PC-3 (cell line): Measurements from ENCODE around the gene BCL7C. TPM values are rescaled to one million over a fixed set of nuclear protein-coding genes. Genes with fewer than 3 reads are reported as not detected.

Experiments used
- ATAC-seq: fragments of 200-7000 bp; cut with Tn5 transposase; 2 replicates; pipeline ENCODE4 v1.9.1; 2020; ENCODE audit warnings: mild to moderate bottlenecking, moderate library complexity
- BruUV-seq: library from RNA; stranded (reverse); fragments of 400-500 nt; replicated peaks from 2 replicates; lab custom pipeline; 2021; lab: Mats Ljungman, UMichigan
- CTCF ChIA-PET: fragments of 300-600 bp; sonication (Branson Sonifier 250); formaldehyde crosslinking; loops from one replicate; lab custom pipeline; 2022; ENCODE audit warnings: antibody characterized with exemption; lab: Charles Lee
- POLR2A ChIA-PET: fragments of 300-600 bp; sonication (Branson Sonifier 250); formaldehyde crosslinking; loops from one replicate; lab custom pipeline; 2022; ENCODE audit warnings: antibody characterized with exemption; ENCODE audit not compliant: unreplicated experiment; lab: Charles Lee
- DNase-seq: peaks from one replicate; pipeline ENCODE4 v3.0.0-alpha.2; 2015
- H2AFZ ChIP-seq: fragments of 300-600 bp; sonication (generic); 2 replicates; pipeline ENCODE4 v1.6.0; 2016; ENCODE audit warnings: antibody characterized with exemption, low read length
- H3F3A ChIP-seq: fragments of 300-600 bp; sonication (generic); one replicate; pipeline ENCODE4 v1.6.0; 2017; ENCODE audit warnings: antibody characterized with exemption, low read length, control low read depth, mild to moderate bottlenecking; ENCODE audit not compliant: unreplicated experiment
- H3K27ac ChIP-seq: fragments of 300-600 bp; sonication (generic); 2 replicates; pipeline ENCODE4 v1.5.1; 2016; ENCODE audit warnings: mild to moderate bottlenecking, low read length
- H3K27me3 ChIP-seq: fragments of 300-600 bp; sonication (generic); 2 replicates; pipeline ENCODE4 v1.6.1; 2016; ENCODE audit warnings: low read length, mixed read lengths
- H3K36me3 ChIP-seq: fragments of 300-600 bp; sonication (generic); 2 replicates; pipeline ENCODE4 v1.6.1; 2016; ENCODE audit warnings: low read depth, mixed run types, low read length, mixed read lengths
- H3K4me1 ChIP-seq: fragments of 300-600 bp; sonication (generic); 2 replicates; pipeline ENCODE4 v1.5.1; 2016; ENCODE audit warnings: low read length; ENCODE audit not compliant: insufficient read depth
- H3K4me2 ChIP-seq: fragments of 300-600 bp; sonication (generic); 2 replicates; pipeline ENCODE4 v1.6.0; 2016; ENCODE audit warnings: low read length
- H3K4me3 ChIP-seq: fragments of 300-600 bp; sonication (generic); 2 replicates; pipeline ENCODE4 v1.5.1; 2016; ENCODE audit warnings: mild to moderate bottlenecking, low read length, mixed read lengths
- H3K79me2 ChIP-seq: fragments of 300-600 bp; sonication (generic); 2 replicates; pipeline ENCODE4 v1.6.1; 2017; ENCODE audit warnings: low read length, mixed read lengths
- H3K9ac ChIP-seq: fragments of 300-600 bp; sonication (generic); 2 replicates; pipeline ENCODE4 v1.6.0; 2016; ENCODE audit warnings: mild to moderate bottlenecking, low read length
- H3K9me2 ChIP-seq: fragments of 300-600 bp; sonication (generic); replicated peaks from 2 replicates; pipeline ENCODE4 v1.6.1; 2016; ENCODE audit warnings: mixed run types, low read length, mixed read lengths
- H3K9me3 ChIP-seq: fragments of 300-600 bp; sonication (generic); 2 replicates; pipeline ENCODE4 v1.6.1; 2016; ENCODE audit warnings: low read length, mixed read lengths
- H4K20me1 ChIP-seq: fragments of 300-600 bp; sonication (generic); 2 replicates; pipeline ENCODE4 v1.6.1; 2016; ENCODE audit warnings: low read length, mixed read lengths
- EZH2 ChIP-seq: fragments of 300-600 bp; sonication (generic); IDR thresholded peaks from one replicate; pipeline ENCODE4 v1.6.1; 2017; ENCODE audit warnings: antibody characterized with exemption, mild to moderate bottlenecking, low read length; ENCODE audit not compliant: unreplicated experiment
- EZH2phosphoT487 ChIP-seq: fragments of 300-600 bp; sonication (generic); IDR thresholded peaks from 2 replicates; pipeline ENCODE4 v1.6.1; 2018; ENCODE audit warnings: mild to moderate bottlenecking, antibody characterized with exemption, low read length, borderline replicate concordance
- intact Hi-C: fragments of 100-400 bp; cut with micrococcal nuclease; formaldehyde crosslinking; loops from 2 replicates; pipeline ENCODE4 v1.9.0; 2023
- total RNA-seq: library from RNA; depleted of rRNA; stranded (reverse); fragments of >200 nt; gene quantifications from 2 replicates; pipeline ENCODE4 v1.2.3, GENCODE V29; 2014
- TF ChIP-seq, protein P1 (sequence below): fragments of 300-600 bp; sonication (generic); conservative IDR thresholded peaks from 2 replicates; pipeline ENCODE4 v1.5.1; 2017; ENCODE audit warnings: antibody characterized with exemption, low read depth, mild to moderate bottlenecking, low read length

The BCL7C gene
- total RNA-seq, 1 experiment from 2014 or later: 75.6 TPM

DNA sequence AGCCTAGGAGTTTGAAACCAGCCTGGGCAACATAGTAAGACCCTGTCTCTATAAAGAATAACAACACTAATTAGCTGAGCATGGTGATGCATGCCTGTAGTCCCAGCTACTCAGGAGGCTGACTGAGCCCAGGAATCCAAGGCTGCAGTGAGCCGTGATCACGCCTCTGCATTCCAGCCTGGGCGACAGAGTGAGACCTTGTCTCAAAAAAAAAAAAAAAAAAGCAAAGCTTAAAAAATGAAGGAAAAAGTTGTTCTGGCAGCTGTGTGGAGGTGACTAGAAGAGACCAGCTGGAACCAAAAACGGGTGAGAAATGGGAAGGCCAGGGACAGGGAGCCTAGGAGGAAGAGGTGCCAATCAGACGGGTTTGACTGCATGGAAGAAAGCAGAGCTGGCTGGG, 4.2 kb downstream of the BCL7C start:
- Histone ChIP-seq H4K20me1 (no peaks in the 10 kb centered on the region), H3K27ac (no peak overlapping the region), H3K9me2 (no peaks in the 10 kb centered on the region), H3K4me2 (no peak overlapping the region), H3K79me2 (peaks cover 13% of the 10 kb centered on the region), H3K4me1 (peaks cover 6% of the 10 kb centered on the region), H3K9me3 (no peaks in the 10 kb centered on the region), H3K27me3 (no peaks in the 10 kb centered on the region), H2AFZ (no peak overlapping the region), H3K4me3 (no peak overlapping the region), H3K9ac (no peak overlapping the region), H3F3A (peaks cover 5% of the 10 kb centered on the region), H3K36me3 (no peaks in the 10 kb centered on the region)
- TF ChIP-seq EZH2phosphoT487: no peak
- TF ChIP-seq, protein P1, sequence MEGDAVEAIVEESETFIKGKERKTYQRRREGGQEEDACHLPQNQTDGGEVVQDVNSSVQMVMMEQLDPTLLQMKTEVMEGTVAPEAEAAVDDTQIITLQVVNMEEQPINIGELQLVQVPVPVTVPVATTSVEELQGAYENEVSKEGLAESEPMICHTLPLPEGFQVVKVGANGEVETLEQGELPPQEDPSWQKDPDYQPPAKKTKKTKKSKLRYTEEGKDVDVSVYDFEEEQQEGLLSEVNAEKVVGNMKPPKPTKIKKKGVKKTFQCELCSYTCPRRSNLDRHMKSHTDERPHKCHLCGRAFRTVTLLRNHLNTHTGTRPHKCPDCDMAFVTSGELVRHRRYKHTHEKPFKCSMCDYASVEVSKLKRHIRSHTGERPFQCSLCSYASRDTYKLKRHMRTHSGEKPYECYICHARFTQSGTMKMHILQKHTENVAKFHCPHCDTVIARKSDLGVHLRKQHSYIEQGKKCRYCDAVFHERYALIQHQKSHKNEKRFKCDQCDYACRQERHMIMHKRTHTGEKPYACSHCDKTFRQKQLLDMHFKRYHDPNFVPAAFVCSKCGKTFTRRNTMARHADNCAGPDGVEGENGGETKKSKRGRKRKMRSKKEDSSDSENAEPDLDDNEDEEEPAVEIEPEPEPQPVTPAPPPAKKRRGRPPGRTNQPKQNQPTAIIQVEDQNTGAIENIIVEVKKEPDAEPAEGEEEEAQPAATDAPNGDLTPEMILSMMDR: no peak
- no peak for TF ChIP-seq EZH2
- intact Hi-C loops: no loop called here
- no peak for ATAC-seq
- DNase-seq: no peak
- BruUV-seq: no TSS peak
- ChIA-PET POLR2A (no interaction called here), CTCF (interaction anchor here (0.6 kb wide), 1 partner anchor 12 kb away, joined by 5 read pairs; no protein-coding TSS in a partner anchor)

- Histone ChIP-seq H3K9ac (no peak overlapping the region), H3K27ac (no peak overlapping the region), H3K4me1 (no peaks in the 10 kb centered on the region), H3F3A (no peaks in the 10 kb centered on the region), H3K4me2 (no peak overlapping the region), H3K27me3 (no peaks in the 10 kb centered on the region), H3K9me3 (no peaks in the 10 kb centered on the region), H3K9me2 (no peaks in the 10 kb centered on the region), H3K4me3 (no peak overlapping the region), H4K20me1 (no peaks in the 10 kb centered on the region), H3K79me2 (peaks cover 13% of the 10 kb centered on the region), H3K36me3 (no peaks in the 10 kb centered on the region), H2AFZ (no peak overlapping the region)
- POLR2A ChIA-PET: no interaction called here
- BruUV-seq: no TSS peak
- no peak for ATAC-seq
- no peak for TF ChIP-seq EZH2
- TF ChIP-seq EZH2phosphoT487: no peak
- TF ChIP-seq, protein P1: no peak
- intact Hi-C loops: no loop called here
- no peak for DNase-seq
- CTCF ChIA-PET: no interaction called here
These were observed 4.9 kb downstream of the BCL7C start for GRCh38 chr16:30888856-30889499.

DNA sequence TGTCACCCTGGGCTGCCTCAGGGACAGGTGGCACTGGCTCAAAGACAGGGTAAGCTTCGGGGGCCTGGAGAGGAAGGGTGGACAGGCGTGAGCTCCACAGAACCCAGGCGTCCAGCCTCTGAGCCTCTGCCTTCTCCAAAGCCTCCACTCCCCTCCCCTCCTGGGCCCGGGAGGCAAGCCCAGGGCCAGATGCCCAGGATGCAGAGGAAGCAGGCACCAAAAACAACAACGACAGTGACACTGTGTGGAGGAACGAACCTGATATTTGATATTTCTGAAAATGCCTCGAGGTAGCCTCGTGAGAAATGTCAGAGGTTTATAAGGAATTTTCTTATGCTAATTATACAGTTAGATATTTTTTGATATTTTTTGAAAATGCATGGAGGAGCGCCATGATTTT, 6.0 kb downstream of the BCL7C start:
- Histone ChIP-seq H3K27ac (no peak overlapping the region), H3F3A (no peaks in the 10 kb centered on the region), H4K20me1 (no peaks in the 10 kb centered on the region), H3K9me2 (no peaks in the 10 kb centered on the region), H3K9ac (no peak overlapping the region), H3K4me2 (no peak overlapping the region), H3K36me3 (no peaks in the 10 kb centered on the region), H3K4me1 (no peaks in the 10 kb centered on the region), H2AFZ (no peak overlapping the region), H3K4me3 (no peak overlapping the region), H3K79me2 (peaks cover 6% of the 10 kb centered on the region), H3K9me3 (no peaks in the 10 kb centered on the region), H3K27me3 (no peaks in the 10 kb centered on the region)
- ATAC-seq (no peak), DNase-seq (no peak)
- TF ChIP-seq EZH2phosphoT487: no peak
- TF ChIP-seq, protein P1: no peak
- TF ChIP-seq EZH2: no peak
- ChIA-PET CTCF (no interaction called here), POLR2A (no interaction called here)
- intact Hi-C loops: no loop called here
- no TSS peak for BruUV-seq
